CD4-positive, alpha-beta T cell treated with Interferon gamma for 1 hour (primary cell): ENCODE measurements around the gene TSC2.
"Not testable (repeated sequence)": the region's sequence is repeated elsewhere in the genome, so short reads cannot be mapped to it uniquely, and the experiment has no call there.

Source experiments
- DNase-seq: peaks from one replicate; pipeline ENCODE4 v3.0.0-alpha.2; 2020

TSC2 gene

GRCh38 chr16:2011726-2012125 lies 36.1 kb upstream of the TSC2 start:
- DNase-seq, result not testable (repeated sequence)

GRCh38 chr16:2013527-2013926 lies 34.3 kb upstream of the TSC2 start:
- no peak for DNase-seq

- peak; percentile 50 for DNase-seq
Measured at GRCh38 chr16:2015117-2015946, 32.5 kb upstream of the TSC2 start.

- DNase-seq, result no peak
Measured at GRCh38 chr16:2015947-2016208, 31.9 kb upstream of the TSC2 start.

GRCh38 chr16:2016407-2016922 lies 31.3 kb upstream of the TSC2 start:
- no peak for DNase-seq

- DNase-seq, result no peak
Measured at GRCh38 chr16:2019518-2019920, 28.3 kb upstream of the TSC2 start, which contains the start of gene NPW. NPW (plus strand) TSS chr16:2019785.

- DNase-seq, result no peak
Measured at GRCh38 chr16:2019921-2020831, 27.6 kb upstream of the TSC2 start.

GRCh38 chr16:2022723-2023091 lies 25.1 kb upstream of the TSC2 start:
- DNase-seq, result no peak

- peak; percentile 91 for DNase-seq
Measured at GRCh38 chr16:2023092-2024031, 24.4 kb upstream of the TSC2 start.

GRCh38 chr16:2024032-2024420 lies 23.8 kb upstream of the TSC2 start:
- no peak for DNase-seq

GRCh38 chr16:2025251-2025650 lies 22.5 kb upstream of the TSC2 start:
- no peak for DNase-seq

GRCh38 chr16:2025878-2026460 lies 21.8 kb upstream of the TSC2 start:
- no peak for DNase-seq

GRCh38 chr16:2026461-2027023 lies 21.2 kb upstream of the TSC2 start, which contains the start of gene NHERF2:
NHERF2 (plus strand) TSS chr16:2026902; CDS start chr16:2027006, 104 bp downstream.
- no peak for DNase-seq

- DNase-seq, result peak; percentile 26
Measured at GRCh38 chr16:2027024-2028010, 20.5 kb upstream of the TSC2 start.

GRCh38 chr16:2028146-2028545 lies 19.6 kb upstream of the TSC2 start:
- DNase-seq, result no peak

- no peak for DNase-seq
Measured at GRCh38 chr16:2028620-2029220, 19.1 kb upstream of the TSC2 start.

- DNase-seq, result no peak
Measured at GRCh38 chr16:2029350-2029749, 18.4 kb upstream of the TSC2 start.

GRCh38 chr16:2030036-2030435 lies 17.7 kb upstream of the TSC2 start:
- no peak for DNase-seq

- DNase-seq, result no peak
Measured at GRCh38 chr16:2031081-2031577, 16.7 kb upstream of the TSC2 start.
